Measurements from ENCODE around the gene HDAC7. TPM values are rescaled to one million over a fixed set of nuclear protein-coding genes. Genes with fewer than 3 reads are reported as not detected.

The HDAC7 gene
- total and polyA plus RNA-seq, 2 of the 13 experiments (the other 11 are each of a cell fraction or from before 2014, with no cell fraction given): 4.6 to 10.8 TPM

DNA sequence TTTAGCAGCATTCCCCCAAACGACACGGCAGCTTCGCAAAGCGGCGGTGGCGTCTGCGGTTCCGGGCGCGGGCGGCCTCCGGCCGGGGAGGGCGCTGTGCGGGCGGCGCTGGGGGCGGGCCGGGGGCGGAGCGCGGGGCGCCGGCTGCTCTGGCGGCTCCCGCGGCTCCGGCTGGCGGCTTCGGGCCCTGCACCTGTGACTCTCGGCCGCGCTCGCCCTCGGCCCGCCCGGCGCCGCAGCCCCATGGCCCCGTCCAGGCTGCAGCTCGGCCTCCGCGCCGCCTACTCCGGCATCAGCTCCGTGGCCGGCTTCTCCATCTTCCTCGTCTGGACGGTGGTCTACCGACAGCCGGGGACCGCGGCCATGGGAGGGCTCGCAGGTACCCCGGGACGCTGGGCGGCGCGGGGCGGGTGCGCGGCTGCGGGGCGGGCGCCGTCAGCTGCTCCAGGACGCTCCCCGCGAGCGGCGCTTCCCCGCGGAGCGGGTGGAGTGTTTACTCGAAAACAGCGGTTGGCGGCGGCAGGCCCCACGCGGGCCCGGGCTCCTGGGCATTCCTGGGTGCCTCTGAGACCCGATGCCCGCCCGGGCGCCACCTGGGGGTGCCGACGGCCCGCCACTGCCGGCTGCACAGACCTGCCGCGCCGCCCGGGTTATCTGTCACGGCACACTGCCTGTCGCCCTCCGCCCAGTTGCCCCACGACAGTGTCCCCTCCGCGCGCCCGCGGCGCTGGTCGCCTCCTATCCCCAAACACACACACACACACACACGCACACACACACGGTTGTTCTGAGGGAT, 46.4 kb downstream of the HDAC7 start, which contains the start of gene SLC48A1 (continued):
- TF ChIP-seq, protein P1, sequence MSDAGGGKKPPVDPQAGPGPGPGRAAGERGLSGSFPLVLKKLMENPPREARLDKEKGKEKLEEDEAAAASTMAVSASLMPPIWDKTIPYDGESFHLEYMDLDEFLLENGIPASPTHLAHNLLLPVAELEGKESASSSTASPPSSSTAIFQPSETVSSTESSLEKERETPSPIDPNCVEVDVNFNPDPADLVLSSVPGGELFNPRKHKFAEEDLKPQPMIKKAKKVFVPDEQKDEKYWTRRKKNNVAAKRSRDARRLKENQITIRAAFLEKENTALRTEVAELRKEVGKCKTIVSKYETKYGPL (CRISPR knock-in tag; IDR thresholded peaks at IDR 0.05): no peak; the same call in 1 of the 2 replicates
- no peak for TF ChIP-seq KMT2A (CRISPR knock-in tag; IDR thresholded peaks at IDR 0.05)
- no peak for TF ChIP-seq ZSCAN25 (CRISPR knock-in tag; IDR thresholded peaks at IDR 0.05)
- no peak for TF ChIP-seq HOXA9 (CRISPR knock-in tag; IDR thresholded peaks at IDR 0.05; ENCODE audit: borderline replicate concordance)
- TF ChIP-seq IRX3 (CRISPR knock-in tag; IDR thresholded peaks at IDR 0.05; ENCODE audit: borderline replicate concordance, low read depth): no peak
- no peak for TF ChIP-seq ZNF558 (CRISPR knock-in tag; IDR thresholded peaks at IDR 0.05; ENCODE audit: borderline replicate concordance)
- TF ChIP-seq CREM (IDR thresholded peaks at IDR 0.05): no peak
- no peak for TF ChIP-seq CREM (CRISPR knock-in tag; IDR thresholded peaks at IDR 0.05)
- TF ChIP-seq, protein P2, sequence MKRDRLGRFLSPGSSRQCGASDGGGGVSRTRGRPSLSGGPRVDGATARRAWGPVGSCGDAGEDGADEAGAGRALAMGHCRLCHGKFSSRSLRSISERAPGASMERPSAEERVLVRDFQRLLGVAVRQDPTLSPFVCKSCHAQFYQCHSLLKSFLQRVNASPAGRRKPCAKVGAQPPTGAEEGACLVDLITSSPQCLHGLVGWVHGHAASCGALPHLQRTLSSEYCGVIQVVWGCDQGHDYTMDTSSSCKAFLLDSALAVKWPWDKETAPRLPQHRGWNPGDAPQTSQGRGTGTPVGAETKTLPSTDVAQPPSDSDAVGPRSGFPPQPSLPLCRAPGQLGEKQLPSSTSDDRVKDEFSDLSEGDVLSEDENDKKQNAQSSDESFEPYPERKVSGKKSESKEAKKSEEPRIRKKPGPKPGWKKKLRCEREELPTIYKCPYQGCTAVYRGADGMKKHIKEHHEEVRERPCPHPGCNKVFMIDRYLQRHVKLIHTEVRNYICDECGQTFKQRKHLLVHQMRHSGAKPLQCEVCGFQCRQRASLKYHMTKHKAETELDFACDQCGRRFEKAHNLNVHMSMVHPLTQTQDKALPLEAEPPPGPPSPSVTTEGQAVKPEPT (CRISPR knock-in tag; IDR thresholded peaks at IDR 0.05; ENCODE audit: low read depth): no peak
- no peak for TF ChIP-seq SMARCC2 (IDR thresholded peaks at IDR 0.05)
- no peak for TF ChIP-seq TP53 (CRISPR knock-in tag; conservative IDR thresholded peaks at IDR 0.05)
- no peak for TF ChIP-seq KDM3A (CRISPR knock-in tag; IDR thresholded peaks at IDR 0.05; ENCODE audit: low read depth)
- TF ChIP-seq MAFK (conservative IDR thresholded peaks at IDR 0.05 in 1 of 2, IDR thresholded peaks at IDR 0.05 in 1 of 2; ENCODE audit: low read length in 2 of 2): no peak
- no peak for TF ChIP-seq MIER3 (CRISPR knock-in tag; IDR thresholded peaks at IDR 0.05; ENCODE audit: borderline replicate concordance)
- TF ChIP-seq HOXA7 (CRISPR knock-in tag; IDR thresholded peaks at IDR 0.05): no peak
- TF ChIP-seq ASH2L (IDR thresholded peaks at IDR 0.05; ENCODE audit: insufficient read length, low read depth, low read length): peak; percentile 30
- no peak for TF ChIP-seq SMC3 (IDR thresholded peaks at IDR 0.05; ENCODE audit: low read length)
- TF ChIP-seq ZNF776 (CRISPR knock-in tag; IDR thresholded peaks at IDR 0.05): no peak
- no peak for TF ChIP-seq ZSCAN22 (CRISPR knock-in tag; IDR thresholded peaks at IDR 0.05)
- no peak for TF ChIP-seq ZNF260 (CRISPR knock-in tag; IDR thresholded peaks at IDR 0.05; ENCODE audit: borderline replicate concordance, low read depth)
- no peak for TF ChIP-seq REPIN1 (CRISPR knock-in tag; IDR thresholded peaks at IDR 0.05; ENCODE audit: borderline replicate concordance, low read depth)
- TF ChIP-seq, protein P3, sequence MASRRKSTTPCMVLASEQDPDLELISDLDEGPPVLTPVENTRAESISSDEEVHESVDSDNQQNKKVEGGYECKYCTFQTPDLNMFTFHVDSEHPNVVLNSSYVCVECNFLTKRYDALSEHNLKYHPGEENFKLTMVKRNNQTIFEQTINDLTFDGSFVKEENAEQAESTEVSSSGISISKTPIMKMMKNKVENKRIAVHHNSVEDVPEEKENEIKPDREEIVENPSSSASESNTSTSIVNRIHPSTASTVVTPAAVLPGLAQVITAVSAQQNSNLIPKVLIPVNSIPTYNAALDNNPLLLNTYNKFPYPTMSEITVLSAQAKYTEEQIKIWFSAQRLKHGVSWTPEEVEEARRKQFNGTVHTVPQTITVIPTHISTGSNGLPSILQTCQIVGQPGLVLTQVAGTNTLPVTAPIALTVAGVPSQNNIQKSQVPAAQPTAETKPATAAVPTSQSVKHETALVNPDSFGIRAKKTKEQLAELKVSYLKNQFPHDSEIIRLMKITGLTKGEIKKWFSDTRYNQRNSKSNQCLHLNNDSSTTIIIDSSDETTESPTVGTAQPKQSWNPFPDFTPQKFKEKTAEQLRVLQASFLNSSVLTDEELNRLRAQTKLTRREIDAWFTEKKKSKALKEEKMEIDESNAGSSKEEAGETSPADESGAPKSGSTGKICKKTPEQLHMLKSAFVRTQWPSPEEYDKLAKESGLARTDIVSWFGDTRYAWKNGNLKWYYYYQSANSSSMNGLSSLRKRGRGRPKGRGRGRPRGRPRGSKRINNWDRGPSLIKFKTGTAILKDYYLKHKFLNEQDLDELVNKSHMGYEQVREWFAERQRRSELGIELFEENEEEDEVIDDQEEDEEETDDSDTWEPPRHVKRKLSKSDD (CRISPR knock-in tag; IDR thresholded peaks at IDR 0.05; ENCODE audit: low read depth): no peak
- no peak; the same call in 1 of the 2 replicates for TF ChIP-seq PHF21A (CRISPR knock-in tag; IDR thresholded peaks at IDR 0.05)
- TF ChIP-seq RORA (CRISPR knock-in tag; IDR thresholded peaks at IDR 0.05): no peak

All from HepG2 (cell line).